HCT116 (cell line): ENCODE measurements around the gene MAN2B2. TPM values are rescaled to one million over a fixed set of nuclear protein-coding genes. Genes with fewer than 3 reads are reported as not detected.

Experiments
- ATAC-seq: fragments of 200-7000 bp; cut with Tn5 transposase; 2 replicates; pipeline ENCODE4 v1.9.1; 2020; ENCODE audit warnings: mild to moderate bottlenecking, moderate library complexity
- BruUV-seq: library from RNA; stranded (reverse); fragments of 400-500 nt; replicated peaks from 2 replicates; lab custom pipeline; 2021; lab: Mats Ljungman, UMichigan
- CTCF ChIA-PET: fragments of 300-600 bp; sonication (Branson Sonifier 250); formaldehyde crosslinking; loops from one replicate; lab custom pipeline; 2021; ENCODE audit warnings: antibody characterized with exemption; lab: Charles Lee
- POLR2A ChIA-PET: fragments of 300-600, 350-600 bp; sonication (Branson Sonifier 250); formaldehyde crosslinking; loops from one replicate; lab custom pipeline; 2021; ENCODE audit warnings: antibody characterized with exemption; lab: Charles Lee
- RAD21 ChIA-PET, 2 experiments: fragments of 300-600 bp; sonication (Branson Sonifier 250); formaldehyde crosslinking; loops; one replicate each; lab custom pipeline; 2023; ENCODE audit warnings: low total read pairs in 2 of 2; ENCODE audit not compliant: uncharacterized antibody in 2 of 2, unreplicated experiment in 2 of 2, low non-redundant PET in 1 of 2; lab: Charles Lee
- DNase-seq: peaks from one replicate; pipeline ENCODE4 v3.0.0-alpha.2; 2010; ENCODE audit warnings: low read depth, low spot score
- H2AFZ ChIP-seq: fragments of 200-600 bp; shearing (Covaris generic), sonication (generic); 2 replicates; pipeline ENCODE4 v1.6.1; 2017; ENCODE audit warnings: low read depth, mixed run types, mixed read lengths, antibody characterized with exemption, low read length; ENCODE audit not compliant: poor library complexity, severe bottlenecking
- H3K27ac ChIP-seq: 2 replicates; pipeline ENCODE4 v1.5.1; 2012; ENCODE audit warnings: low read depth, low read length
- H3K27me3 ChIP-seq: fragments of 200-600 bp; sonication (generic); 2 replicates; pipeline ENCODE4 v1.6.1; 2016; ENCODE audit warnings: mixed run types, low read length, mixed read lengths; ENCODE audit not compliant: insufficient read depth
- H3K36me3 ChIP-seq, 2 experiments: fragments of 200-500 bp in 1 of 2; fragments of 200-600 bp in 1 of 2; sonication (Bioruptor generic) in 1 of 2; sonication (generic) in 1 of 2; 2 replicates each; pipeline versions ENCODE4 v1.5.1 to v1.6.1; 2014 to 2016; ENCODE audit warnings: low read length in 2 of 2, inconsistent platforms in 1 of 2, mixed read lengths in 1 of 2, mixed run types in 1 of 2; ENCODE audit not compliant: insufficient read depth in 2 of 2, control insufficient read depth in 1 of 2
- H3K4me1 ChIP-seq, 2 experiments: fragments of 200-600 bp in 1 of 2; sonication (generic) in 1 of 2; 2 replicates each; pipeline versions ENCODE4 v1.5.1 to v1.6.1; 2012 to 2017; ENCODE audit warnings: low read length in 2 of 2, inconsistent platforms in 1 of 2, mild to moderate bottlenecking in 1 of 2, mixed read lengths in 1 of 2, mixed run types in 1 of 2, moderate library complexity in 1 of 2; ENCODE audit not compliant: insufficient read depth in 2 of 2, control insufficient read depth in 1 of 2
- H3K4me2 ChIP-seq: fragments of 200-600 bp; sonication (generic); 2 replicates; pipeline ENCODE4 v1.6.1; 2017; ENCODE audit warnings: mixed run types, low read length, mixed read lengths
- H3K4me3 ChIP-seq, 2 experiments: fragments of 200-600 bp in 1 of 2; sonication (generic) in 1 of 2; replicated peaks in 1 of 2; 2 replicates each; pipeline ENCODE4 v1.5.1; 2011 to 2016; ENCODE audit warnings: low read length in 2 of 2, control low read depth in 1 of 2, low read depth in 1 of 2, mild to moderate bottlenecking in 1 of 2, mixed read lengths in 1 of 2, mixed run types in 1 of 2
- H3K79me2 ChIP-seq: fragments of 200-600 bp; sonication (generic); 2 replicates; pipeline ENCODE4 v1.6.1; 2017; ENCODE audit warnings: mild to moderate bottlenecking, mixed run types, low read length, moderate library complexity, mixed read lengths; ENCODE audit not compliant: insufficient read depth
- H3K9ac ChIP-seq: fragments of 200-600 bp; sonication (generic); 2 replicates; pipeline ENCODE4 v1.6.1; 2016; ENCODE audit warnings: low read length, mixed read lengths
- H3K9me2 ChIP-seq: fragments of 200-600 bp; sonication (generic), shearing (Covaris generic); 2 replicates; pipeline ENCODE4 v1.6.1; 2017; ENCODE audit warnings: mixed run types, mild to moderate bottlenecking, moderate library complexity; ENCODE audit not compliant: insufficient read depth
- H3K9me3 ChIP-seq, 2 experiments: fragments of 200-500 bp in 1 of 2; fragments of 200-600 bp in 1 of 2; sonication (Bioruptor generic) in 1 of 2; sonication (generic) in 1 of 2; 2 replicates each; pipeline ENCODE4 v1.6.1; 2014 to 2017; ENCODE audit warnings: low read length in 2 of 2, mixed read lengths in 2 of 2, inconsistent platforms in 1 of 2, low read depth in 1 of 2, mild to moderate bottlenecking in 1 of 2, mixed run types in 1 of 2, moderate library complexity in 1 of 2; ENCODE audit not compliant: control insufficient read depth in 1 of 2, insufficient read depth in 1 of 2
- H4K20me1 ChIP-seq: fragments of 200-600 bp; sonication (generic), shearing (Covaris generic); 2 replicates; pipeline ENCODE4 v1.6.1; 2017; ENCODE audit warnings: mixed run types, mild to moderate bottlenecking, moderate library complexity; ENCODE audit not compliant: insufficient read depth
- CBX3 ChIP-seq: IDR thresholded peaks from 2 replicates; pipeline ENCODE4 v1.6.1; 2012; ENCODE audit warnings: low read depth
- EGR1 ChIP-seq: IDR thresholded peaks from 2 replicates; pipeline ENCODE4 v1.6.1; 2012; ENCODE audit warnings: low read depth
- ELF1 ChIP-seq: IDR thresholded peaks from 2 replicates; pipeline ENCODE4 v1.6.1; 2012; ENCODE audit warnings: low read depth, borderline replicate concordance
- EZH2 ChIP-seq: fragments of 200-600 bp; sonication (generic); IDR thresholded peaks from 2 replicates; pipeline ENCODE4 v1.6.1; 2017; ENCODE audit warnings: antibody characterized with exemption, mixed run types
- EZH2phosphoT487 ChIP-seq: fragments of 200-600 bp; IDR thresholded peaks from 2 replicates; pipeline ENCODE4 v1.6.1; 2018; ENCODE audit warnings: antibody characterized with exemption, borderline replicate concordance
- FOSL1 ChIP-seq: IDR thresholded peaks from 2 replicates; pipeline ENCODE4 v1.6.1; 2012; ENCODE audit warnings: low read depth
- MAX ChIP-seq: IDR thresholded peaks from 2 replicates; pipeline ENCODE4 v1.6.1; 2012
- SIN3A ChIP-seq: IDR thresholded peaks from 2 replicates; pipeline ENCODE4 v1.6.1; 2012; ENCODE audit warnings: low read depth
- TCF7L2 ChIP-seq: IDR thresholded peaks from 2 replicates; pipeline ENCODE4 v1.7.0; 2011; ENCODE audit warnings: borderline replicate concordance, inconsistent platforms; ENCODE audit not compliant: insufficient read depth, insufficient read length; ENCODE audit errors: extremely low read depth
- intact Hi-C: fragments of 100-400 bp; cut with micrococcal nuclease; formaldehyde crosslinking; loops from 2 replicates; pipeline ENCODE4 v1.10.0; 2022
- total RNA-seq: library from RNA; stranded (reverse); gene quantifications from one replicate; pipeline ENCODE4 v1.2.1, GENCODE V29; 2021; ENCODE audit not compliant: unreplicated experiment

Gene MAN2B2
- total RNA-seq, 1 experiment from 2014 or later = 18.0 TPM

- H3K9me3 ChIP-seq = no peaks in the 10 kb centered on the region
- H3K9ac ChIP-seq = no peak overlapping the region
- 0 out of 4 replicates have a peak, but pooled peaks cover 0 to 3% of the 10 kb centered on the region in 2 experiments for H3K36me3 ChIP-seq
- H3K27me3 ChIP-seq = no peaks in the 10 kb centered on the region
- no peak overlapping the region for H3K4me2 ChIP-seq
- POLR2A ChIA-PET = no interaction called here
- no peak for ATAC-seq
- no peaks in the 10 kb centered on the region for H3K79me2 ChIP-seq
- H3K27ac ChIP-seq = no peak overlapping the region
- H2AFZ ChIP-seq = no peak overlapping the region
- H3K4me1 ChIP-seq = no peaks in the 10 kb centered on the region
- H4K20me1 ChIP-seq = no peaks in the 10 kb centered on the region
- CTCF ChIA-PET = no interaction called here
- RAD21 ChIA-PET = interaction anchor here in 1 of 2 experiments (0.5 kb wide), 1 partner anchor 73 kb away, joined by 3 read pairs; no protein-coding TSS in a partner anchor
- BruUV-seq = no TSS peak
- no peak overlapping the region for H3K4me3 ChIP-seq
- no peak for TF ChIP-seq SIN3A
- no peak for TF ChIP-seq TCF7L2
- no peak for TF ChIP-seq EZH2
- TF ChIP-seq EGR1 = no peak
- no peak for TF ChIP-seq CBX3
- TF ChIP-seq EZH2phosphoT487 = no peak
- TF ChIP-seq MAX = no peak
- no peak for TF ChIP-seq ELF1
- TF ChIP-seq FOSL1 = no peak
- TF ChIP-seq, all 23 proteins: peak for 0
- DNase-seq = no peak
- intact Hi-C loops = no loop called here
- H3K9me2 ChIP-seq = no peaks in the 10 kb centered on the region
Observed at GRCh38 chr4:6613676-6614651, 39.0 kb downstream of the MAN2B2 start.
